Measurements from ENCODE around the gene GALNT9. TPM values are rescaled to one million over a fixed set of nuclear protein-coding genes. Genes with fewer than 3 reads are reported as not detected.

The GALNT9 gene
- total and polyA plus RNA-seq, 12 donors, result 0.01 to 0.19 TPM; not detected in 10

- ATAC-seq, result no peak
- H3K27me3 ChIP-seq, result peaks cover 0 to 55% (median 45%) of the 10 kb centered on the region in 7 donors
- no peak overlapping the region for H3K4me3 ChIP-seq
- intact Hi-C loops (cut with DNase I), result no loop called here
- no peaks in the 10 kb centered on the region for H3K36me3 ChIP-seq
- no peaks in the 10 kb centered on the region for H3K4me1 ChIP-seq
- no peak for TF ChIP-seq CTCF (IDR thresholded peaks at IDR 0.05)
- WGBS, 2 donors, result 59 to 71% methylated on average over 24 of the region's 24 CpGs
- H3K27ac ChIP-seq, result no peak overlapping the region
- peak in 1 of 2 donors; percentile 1 for DNase-seq
- H3K9me3 ChIP-seq, result no peaks in the 10 kb centered on the region
Measured at GRCh38 chr12:132294121-132295034, 35.0 kb downstream of the GALNT9 start.

GRCh38 chr12:132292328-132293319 is 36.8 kb downstream of the GALNT9 start:
- Histone ChIP-seq H3K4me1 (no peaks in the 10 kb centered on the region), H3K4me3 (no peak overlapping the region), H3K9me3 (no peaks in the 10 kb centered on the region), H3K27me3 (peaks cover 0 to 70% (median 55%) of the 10 kb centered on the region in 7 donors), H3K36me3 (no peaks in the 10 kb centered on the region), H3K27ac (no peak overlapping the region)
- intact Hi-C loops (cut with DNase I), result no loop called here
- no peak for TF ChIP-seq CTCF (IDR thresholded peaks at IDR 0.05)
- peak in 1 of 2 donors; percentile 3 for DNase-seq
- no peak for ATAC-seq
- 87 to 91% methylated on average over 33 of the region's 33 CpGs for WGBS, 2 donors

DNA sequence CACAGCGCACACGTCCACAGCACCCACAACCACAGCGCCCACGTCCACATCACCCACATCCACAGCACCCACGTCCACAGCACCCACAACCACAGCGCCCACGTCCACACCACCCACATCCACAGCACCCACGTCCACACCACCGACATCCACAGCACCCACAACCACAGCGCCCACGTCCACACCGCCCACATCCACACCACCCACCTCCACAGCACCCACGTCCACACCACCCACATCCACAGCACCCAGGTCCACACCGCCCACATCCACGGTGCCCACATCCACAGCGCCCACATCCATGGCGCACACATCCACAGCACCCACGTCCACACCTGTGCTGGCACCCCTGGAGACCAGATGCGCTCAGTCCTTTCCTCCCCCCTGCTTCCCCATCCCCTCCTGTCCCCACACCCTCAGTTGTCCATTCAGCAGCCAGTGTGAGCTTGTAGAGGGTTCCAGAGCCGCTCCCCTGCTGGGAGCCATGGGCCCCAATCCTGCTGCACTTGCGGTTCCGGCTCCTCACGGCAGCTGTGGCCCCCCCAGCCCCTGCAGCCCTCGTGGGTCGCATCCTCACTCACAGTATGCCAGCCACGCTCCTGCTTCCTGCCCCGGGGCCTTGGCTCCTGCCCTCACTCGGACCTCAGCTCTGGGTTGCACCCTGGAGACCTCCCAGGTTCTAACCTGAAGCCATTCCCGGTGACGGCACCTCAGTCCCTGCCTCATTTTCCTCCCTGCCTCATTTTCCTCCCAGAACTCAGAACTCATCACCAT is 37.8 kb downstream of the GALNT9 start:
- 94 to 97% methylated on average over 26 to 28 of the region's 30 CpGs for WGBS, 2 donors
- TF ChIP-seq CTCF (IDR thresholded peaks at IDR 0.05), result no peak
- Histone ChIP-seq H3K4me3 (no peak overlapping the region), H3K27me3 (peaks cover 0 to 70% (median 64%) of the 10 kb centered on the region in 7 donors), H3K4me1 (peaks cover 0 to 1% (median under 1%) of the 10 kb centered on the region in 9 donors), H3K36me3 (no peaks in the 10 kb centered on the region), H3K9me3 (no peaks in the 10 kb centered on the region), H3K27ac (no peak overlapping the region)
- DNase-seq (no peak), ATAC-seq (no peak)
- intact Hi-C loops (cut with DNase I), result no loop called here

All from heart right ventricle (tissue), 16 donors.